HepG2 (cell line): Measurements from ENCODE around the gene TCFL5. TPM values are rescaled to one million over a fixed set of nuclear protein-coding genes. Genes with fewer than 3 reads are reported as not detected.

Experiments used
- ATAC-seq: fragments of 200-7000 bp; cut with Tn5 transposase; 3 replicates; pipeline ENCODE4 v1.9.1; 2020; ENCODE audit warnings: mild to moderate bottlenecking, moderate library complexity
- BruUV-seq: library from RNA; stranded (reverse); fragments of 400-500 nt; replicated peaks from 2 replicates; lab custom pipeline; 2021; lab: Mats Ljungman, UMichigan
- CTCF ChIA-PET: fragments of 300-600 bp; formaldehyde crosslinking; extraction: SDS; loops from one replicate; lab custom pipeline; 2021; ENCODE audit warnings: low total read pairs, inconsistent platforms, low intra/inter-chr PET ratio; lab: Yijun Ruan, JAX
- POLR2A ChIA-PET: fragments of 350-600 bp; sonication (Branson Sonifier 250); formaldehyde crosslinking; loops from one replicate; lab custom pipeline; 2020; ENCODE audit warnings: antibody characterized with exemption, inconsistent platforms; lab: Yijun Ruan, JAX
- DNase-seq: peaks from one replicate; pipeline ENCODE4 v3.0.0-alpha.2; 2015; ENCODE audit warnings: low spot score
- FAIRE-seq: peaks from 3 replicates; lab custom pipeline; 2011; peaks lifted over from hg19 to GRCh38; lab: Jason Lieb, UNC
- H2AFZ ChIP-seq: one replicate; pipeline ENCODE4 v1.6.1; 2011; ENCODE audit warnings: low read length, inconsistent platforms
- H3K27ac ChIP-seq: fragments of 300-600 bp; 3 replicates; pipeline ENCODE4 v1.8.0; 2011; ENCODE audit warnings: mixed run types, mild to moderate bottlenecking, mixed read lengths, low read length, inconsistent platforms; ENCODE audit not compliant: insufficient read depth; ENCODE audit errors: extremely low read length
- H3K27me3 ChIP-seq, 2 experiments: fragments of 200-600 bp in 1 of 2; 2 replicates in 1 of 2; 3 replicates in 1 of 2; pipeline versions ENCODE4 v1.6.0 to v1.8.0; 2011; ENCODE audit warnings: low read length in 2 of 2, mild to moderate bottlenecking in 2 of 2, moderate library complexity in 2 of 2, inconsistent platforms in 1 of 2; ENCODE audit not compliant: insufficient read depth in 2 of 2, control insufficient read depth in 1 of 2
- H3K36me3 ChIP-seq, 2 experiments: fragments of 200-600 bp in 1 of 2; replicated peaks in 1 of 2; 2 replicates in 1 of 2; 3 replicates in 1 of 2; pipeline versions ENCODE4 v1.5.1 to v1.8.0; 2011; ENCODE audit warnings: low read length in 2 of 2, inconsistent platforms in 1 of 2; ENCODE audit not compliant: insufficient read depth in 2 of 2, control insufficient read depth in 1 of 2
- H3K4me1 ChIP-seq: 2 replicates; pipeline ENCODE4 v1.5.1; 2012; ENCODE audit warnings: low read length, inconsistent platforms; ENCODE audit not compliant: insufficient read depth
- H3K4me2 ChIP-seq: 2 replicates; pipeline ENCODE4 v1.6.0; 2011; ENCODE audit warnings: low read depth, low read length, inconsistent platforms
- H3K4me3 ChIP-seq, 3 experiments: fragments of 200-600 bp in 1 of 3; sonication (generic), shearing (Covaris generic) in 1 of 3; replicated peaks in 1 of 3; 2 replicates each; pipeline ENCODE4 v1.5.1; 2011 to 2016; ENCODE audit warnings: low read length in 3 of 3, inconsistent platforms in 2 of 3, low read depth in 2 of 3, mild to moderate bottlenecking in 2 of 3, control low read depth in 1 of 3, mixed read lengths in 1 of 3; ENCODE audit not compliant: insufficient read depth in 1 of 3
- H3K79me2 ChIP-seq: one replicate; pipeline ENCODE4 v1.6.1; 2011; ENCODE audit warnings: low read length, inconsistent platforms; ENCODE audit not compliant: insufficient read depth
- H3K9ac ChIP-seq: 2 replicates; pipeline ENCODE4 v1.6.0; 2011; ENCODE audit warnings: mild to moderate bottlenecking, low read depth, low read length, inconsistent platforms; ENCODE audit not compliant: insufficient read depth
- H3K9me3 ChIP-seq: 2 replicates; pipeline ENCODE4 v1.5.1; 2012; ENCODE audit warnings: mild to moderate bottlenecking, low read length
- H4K20me1 ChIP-seq: 2 replicates; pipeline ENCODE4 v1.6.0; 2011; ENCODE audit warnings: inconsistent platforms, mild to moderate bottlenecking, low read length, moderate library complexity; ENCODE audit not compliant: insufficient read depth
- AGO2 ChIP-seq: fragments of 200-400 bp; formaldehyde crosslinking; optimal IDR thresholded peaks from 2 replicates; pipeline ENCODE3; 2017; ENCODE audit warnings: mild to moderate bottlenecking, low read depth, low read length, moderate library complexity
- ARNT ChIP-seq: fragments of 450-650 bp; IDR thresholded peaks from 2 replicates; pipeline ENCODE4 v1.6.1; 2017
- CBFB ChIP-seq: sonication (generic); formaldehyde crosslinking; IDR thresholded peaks from 2 replicates; pipeline ENCODE4 v1.4.0; 2020; ENCODE audit warnings: missing genetic modification reagents
- KDM2A ChIP-seq: sonication (generic); formaldehyde crosslinking; IDR thresholded peaks from 2 replicates; pipeline ENCODE4 v1.4.0; 2020; ENCODE audit warnings: low read depth, missing genetic modification reagents, borderline replicate concordance
- NRL ChIP-seq: sonication (generic); formaldehyde crosslinking; IDR thresholded peaks from 2 replicates; pipeline ENCODE4 v1.5.0; 2020; ENCODE audit warnings: missing genetic modification reagents, mild to moderate bottlenecking, moderate library complexity, borderline replicate concordance
- PPARG ChIP-seq: conservative IDR thresholded peaks from 2 replicates; pipeline ENCODE4 v1.6.1; 2016; ENCODE audit warnings: missing biosample characterization, missing genetic modification reagents
- RXRA ChIP-seq: sonication (generic); formaldehyde crosslinking; IDR thresholded peaks from 2 replicates; pipeline ENCODE4 v1.5.1; 2020; ENCODE audit warnings: missing genetic modification reagents
- SSRP1 ChIP-seq: IDR thresholded peaks from 2 replicates; pipeline ENCODE4 v1.6.1; 2016; ENCODE audit warnings: control low read depth
- THAP11 ChIP-seq: IDR thresholded peaks from 2 replicates; pipeline ENCODE4 v1.6.1; 2016; ENCODE audit warnings: missing biosample characterization, missing genetic modification reagents
- ZNF12 ChIP-seq: sonication (generic); formaldehyde crosslinking; IDR thresholded peaks from 2 replicates; pipeline ENCODE4 v1.5.0; 2020; ENCODE audit warnings: missing genetic modification reagents
- ZNF431 ChIP-seq: sonication (generic); formaldehyde crosslinking; IDR thresholded peaks from 2 replicates; pipeline ENCODE4 v1.9.0; 2022; ENCODE audit warnings: missing genetic modification reagents, low read depth, mild to moderate bottlenecking, borderline replicate concordance
- ZNF768 ChIP-seq: sonication (generic); formaldehyde crosslinking; IDR thresholded peaks from 2 replicates; pipeline ENCODE4 v1.4.0; 2020; ENCODE audit warnings: missing genetic modification reagents
- WGBS: methylation state at CpG from one replicate; pipeline ENCODE4 v1.1.6; 2017; ENCODE audit warnings: low lambda C conversion rate; 5-methylcytosine and 5-hydroxymethylcytosine counted together
- in situ Hi-C: cut with HindIII; loops from 2 replicates; pipeline ENCODE4 v1.10.0; 2017; ENCODE audit warnings: low pct_unique_long_range_greater_than_20kb; ENCODE audit not compliant: extremely low pct_ligation_motif_present
- intact Hi-C: fragments of 100-400 bp; cut with micrococcal nuclease; formaldehyde crosslinking; loops from one replicate; pipeline ENCODE4 v1.10.0; 2022; ENCODE audit not compliant: unreplicated experiment
- polyA plus RNA-seq, 8 experiments: library from polyadenylated mRNA; depleted of rRNA in 3 of 8; stranded (reverse) in 7 of 8; unstranded in 1 of 8; fragments of >200 nt; fragmentation: Illumina TruSeq in 4 of 8; extraction: Trizol in 4 of 8; gene quantifications; 2 replicates each; pipeline versions ENCODE4 v1.2.1 to v1.2.3, GENCODE V29; 2011 to 2016; ENCODE audit warnings: low read depth in 4 of 8, missing spikeins in 1 of 8, mixed read lengths in 1 of 8; ENCODE audit not compliant: insufficient read depth in 1 of 8
- total RNA-seq, 5 experiments: library from RNA; depleted of rRNA; stranded (reverse); fragments of >200 nt; fragmentation: Illumina TruSeq; extraction: Trizol; gene quantifications; 2 replicates each; pipeline ENCODE4 v1.2.3, GENCODE V29; 2016; ENCODE audit warnings: low read depth in 1 of 5
- TF ChIP-seq, protein P1 (sequence below): sonication (generic); formaldehyde crosslinking; IDR thresholded peaks from 2 replicates; pipeline ENCODE4 v1.5.1; 2020; ENCODE audit warnings: mild to moderate bottlenecking, missing genetic modification reagents, borderline replicate concordance
- TF ChIP-seq, protein P2 (sequence below): sonication (generic); formaldehyde crosslinking; IDR thresholded peaks from 2 replicates; pipeline ENCODE4 v1.5.0; 2020; ENCODE audit warnings: missing genetic modification reagents, mild to moderate bottlenecking, borderline replicate concordance

Gene TCFL5
- total and polyA plus RNA-seq, 2 of the 13 experiments (the other 11 are each of a cell fraction or from before 2014, with no cell fraction given): 14.8 to 20.0 TPM

DNA sequence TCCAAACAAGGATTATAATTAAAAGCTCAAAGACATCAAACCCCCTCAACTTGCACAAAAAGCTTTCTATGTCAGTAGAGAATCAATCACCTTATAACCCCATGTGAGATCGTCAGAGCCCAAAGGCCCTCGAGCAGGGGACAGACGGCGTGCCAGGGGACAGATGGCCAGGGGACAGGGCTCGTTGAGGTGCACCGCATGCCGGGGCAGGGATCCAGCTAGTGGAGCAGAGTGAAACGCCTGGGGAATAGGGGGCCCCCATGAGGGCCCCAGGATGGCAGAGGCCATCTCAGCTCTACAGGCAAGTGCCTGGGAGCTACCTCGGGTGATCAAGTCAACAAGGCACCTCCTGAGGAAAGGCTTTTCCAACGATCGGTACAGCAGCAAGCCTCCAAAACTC, 36.0 kb upstream of the TCFL5 start (continued):
- TF ChIP-seq, protein P1, sequence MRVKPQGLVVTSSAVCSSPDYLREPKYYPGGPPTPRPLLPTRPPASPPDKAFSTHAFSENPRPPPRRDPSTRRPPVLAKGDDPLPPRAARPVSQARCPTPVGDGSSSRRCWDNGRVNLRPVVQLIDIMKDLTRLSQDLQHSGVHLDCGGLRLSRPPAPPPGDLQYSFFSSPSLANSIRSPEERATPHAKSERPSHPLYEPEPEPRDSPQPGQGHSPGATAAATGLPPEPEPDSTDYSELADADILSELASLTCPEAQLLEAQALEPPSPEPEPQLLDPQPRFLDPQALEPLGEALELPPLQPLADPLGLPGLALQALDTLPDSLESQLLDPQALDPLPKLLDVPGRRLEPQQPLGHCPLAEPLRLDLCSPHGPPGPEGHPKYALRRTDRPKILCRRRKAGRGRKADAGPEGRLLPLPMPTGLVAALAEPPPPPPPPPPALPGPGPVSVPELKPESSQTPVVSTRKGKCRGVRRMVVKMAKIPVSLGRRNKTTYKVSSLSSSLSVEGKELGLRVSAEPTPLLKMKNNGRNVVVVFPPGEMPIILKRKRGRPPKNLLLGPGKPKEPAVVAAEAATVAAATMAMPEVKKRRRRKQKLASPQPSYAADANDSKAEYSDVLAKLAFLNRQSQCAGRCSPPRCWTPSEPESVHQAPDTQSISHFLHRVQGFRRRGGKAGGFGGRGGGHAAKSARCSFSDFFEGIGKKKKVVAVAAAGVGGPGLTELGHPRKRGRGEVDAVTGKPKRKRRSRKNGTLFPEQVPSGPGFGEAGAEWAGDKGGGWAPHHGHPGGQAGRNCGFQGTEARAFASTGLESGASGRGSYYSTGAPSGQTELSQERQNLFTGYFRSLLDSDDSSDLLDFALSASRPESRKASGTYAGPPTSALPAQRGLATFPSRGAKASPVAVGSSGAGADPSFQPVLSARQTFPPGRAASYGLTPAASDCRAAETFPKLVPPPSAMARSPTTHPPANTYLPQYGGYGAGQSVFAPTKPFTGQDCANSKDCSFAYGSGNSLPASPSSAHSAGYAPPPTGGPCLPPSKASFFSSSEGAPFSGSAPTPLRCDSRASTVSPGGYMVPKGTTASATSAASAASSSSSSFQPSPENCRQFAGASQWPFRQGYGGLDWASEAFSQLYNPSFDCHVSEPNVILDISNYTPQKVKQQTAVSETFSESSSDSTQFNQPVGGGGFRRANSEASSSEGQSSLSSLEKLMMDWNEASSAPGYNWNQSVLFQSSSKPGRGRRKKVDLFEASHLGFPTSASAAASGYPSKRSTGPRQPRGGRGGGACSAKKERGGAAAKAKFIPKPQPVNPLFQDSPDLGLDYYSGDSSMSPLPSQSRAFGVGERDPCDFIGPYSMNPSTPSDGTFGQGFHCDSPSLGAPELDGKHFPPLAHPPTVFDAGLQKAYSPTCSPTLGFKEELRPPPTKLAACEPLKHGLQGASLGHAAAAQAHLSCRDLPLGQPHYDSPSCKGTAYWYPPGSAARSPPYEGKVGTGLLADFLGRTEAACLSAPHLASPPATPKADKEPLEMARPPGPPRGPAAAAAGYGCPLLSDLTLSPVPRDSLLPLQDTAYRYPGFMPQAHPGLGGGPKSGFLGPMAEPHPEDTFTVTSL (CRISPR knock-in tag): no peak
- TF ChIP-seq AGO2 (peak; percentile 87), KDM2A (CRISPR knock-in tag) (no peak; the same call in 1 of the 2 replicates), ZNF12 (CRISPR knock-in tag) (no peak), ARNT (no peak)

DNA sequence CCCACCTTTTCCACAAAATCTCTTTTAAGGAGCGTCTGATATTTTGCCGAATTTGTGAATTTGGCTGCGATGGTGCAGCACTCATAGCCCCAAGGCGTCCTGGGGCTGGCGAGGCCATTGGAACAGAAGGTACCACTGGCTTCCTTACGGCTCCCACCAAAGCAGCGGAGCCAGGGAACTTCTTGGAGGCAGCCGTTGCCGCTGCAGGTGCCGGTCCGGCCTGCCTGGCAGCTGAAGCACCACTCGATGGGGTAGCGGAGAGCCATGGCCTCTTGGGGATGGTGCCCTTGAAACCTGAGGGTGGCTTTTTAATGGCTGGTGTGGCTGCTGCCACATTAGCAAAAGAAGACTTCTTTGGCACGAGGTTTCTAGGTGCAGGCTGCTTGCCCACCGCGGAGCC, 34.9 kb upstream of the TCFL5 start:
- TF ChIP-seq THAP11 (CRISPR knock-in tag) (no peak), PPARG (CRISPR knock-in tag) (no peak), ZNF768 (CRISPR knock-in tag) (peak; percentile 34; the same call in 1 of the 2 replicates), SSRP1 (0 out of 2 replicates have a peak, but pooled peaks have one; percentile 8), ZNF431 (CRISPR knock-in tag) (no peak), CBFB (0 out of 2 replicates have a peak, but pooled peaks have one; percentile 20), NRL (CRISPR knock-in tag) (0 out of 2 replicates have a peak, but pooled peaks have one; percentile 31), AGO2 (peak; percentile 90), RXRA (CRISPR knock-in tag) (peak; percentile 45; the same call in 1 of the 2 replicates)
- TF ChIP-seq, protein P2, sequence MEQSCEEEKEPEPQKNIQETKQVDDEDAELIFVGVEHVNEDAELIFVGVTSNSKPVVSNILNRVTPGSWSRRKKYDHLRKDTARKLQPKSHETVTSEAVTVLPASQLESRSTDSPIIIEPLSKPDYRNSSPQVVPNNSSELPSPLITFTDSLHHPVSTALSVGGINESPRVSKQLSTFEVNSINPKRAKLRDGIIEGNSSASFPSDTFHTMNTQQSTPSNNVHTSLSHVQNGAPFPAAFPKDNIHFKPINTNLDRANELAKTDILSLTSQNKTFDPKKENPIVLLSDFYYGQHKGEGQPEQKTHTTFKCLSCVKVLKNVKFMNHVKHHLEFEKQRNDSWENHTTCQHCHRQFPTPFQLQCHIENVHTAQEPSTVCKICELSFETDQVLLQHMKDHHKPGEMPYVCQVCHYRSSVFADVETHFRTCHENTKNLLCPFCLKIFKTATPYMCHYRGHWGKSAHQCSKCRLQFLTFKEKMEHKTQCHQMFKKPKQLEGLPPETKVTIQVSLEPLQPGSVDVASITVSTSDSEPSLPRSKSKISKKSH (CRISPR knock-in tag): 0 out of 2 replicates have a peak, but pooled peaks have one; percentile 35
- Histone ChIP-seq H4K20me1 (peaks cover 11% of the 10 kb centered on the region), H3K27ac (no peak overlapping the region), H3K36me3 (peaks cover 26 to 52% of the 10 kb centered on the region in 2 experiments), H3K9me3 (no peaks in the 10 kb centered on the region), H3K4me1 (peaks cover 32% of the 10 kb centered on the region), H3K27me3 (no peaks in the 10 kb centered on the region), H3K79me2 (no peaks in the 10 kb centered on the region), H3K4me2 (no peak overlapping the region), H2AFZ (no peak overlapping the region), H3K9ac (no peak overlapping the region), H3K4me3 (no peak overlapping the region)
- WGBS: 99% methylated on average over 16 of the region's 16 CpGs
- ChIA-PET CTCF (no interaction called here), POLR2A (no interaction called here)
- intact Hi-C loops (no loop called here), in situ Hi-C loops (no loop called here)
- DNase-seq (no peak), ATAC-seq (no peak), FAIRE-seq (no peak)
- no TSS peak for BruUV-seq
